BLaER1 treated with 17β-estradiol and CSF1 and Interleukin-3, amounts not matched to agents 10 nM and 100 nM (cell line): ENCODE results near the gene COX6A2.

Experiments used
- H3K27ac ChIP-seq, 11 experiments: shearing (Covaris generic); formaldehyde crosslinking; 2 replicates each; pipeline ENCODE4 v1.8.1; 2022
- H3K27me3 ChIP-seq, 11 experiments: shearing (Covaris generic); formaldehyde crosslinking; 2 replicates each; pipeline ENCODE4 v1.8.1; 2022
- H3K36me3 ChIP-seq, 11 experiments: shearing (Covaris generic); formaldehyde crosslinking; 2 replicates each; pipeline ENCODE4 v1.8.1; 2022
- H3K4me1 ChIP-seq, 10 experiments: shearing (Covaris generic); formaldehyde crosslinking; 2 replicates each; pipeline ENCODE4 v1.8.1; 2022
- H3K4me2 ChIP-seq, 11 experiments: shearing (Covaris generic); formaldehyde crosslinking; 2 replicates each; pipeline ENCODE4 v1.8.1; 2022
- H3K4me3 ChIP-seq, 10 experiments: shearing (Covaris generic); formaldehyde crosslinking; 2 replicates each; pipeline ENCODE4 v1.8.1; 2022
- H3K9ac ChIP-seq, 11 experiments: shearing (Covaris generic); formaldehyde crosslinking; 2 replicates each; pipeline ENCODE4 v1.8.1; 2022
- H3K9me3 ChIP-seq, 11 experiments: shearing (Covaris generic); formaldehyde crosslinking; replicated peaks in 1 of 11; 2 replicates each; pipeline ENCODE4 v1.8.1; 2022
- H4K20me1 ChIP-seq, 11 experiments: shearing (Covaris generic); formaldehyde crosslinking; 2 replicates each; pipeline ENCODE4 v1.8.1; 2022
- Cebpa-rat ChIP-seq, 11 experiments: shearing (Covaris generic); IDR thresholded peaks; 2 replicates each; pipeline ENCODE4 v1.8.1; 2022

Gene COX6A2

GRCh38 chr16:31436221-31437045 is 8.3 kb upstream of the COX6A2 start:
- no peak overlapping the region for H3K27ac ChIP-seq
- no peak overlapping the region for H3K4me2 ChIP-seq
- no peak for TF ChIP-seq Cebpa-rat (IDR thresholded peaks at IDR 0.05)
- H3K9me3 ChIP-seq, result no peaks in the 10 kb centered on the region
- H4K20me1 ChIP-seq, result no peaks in the 10 kb centered on the region
- no peaks in the 10 kb centered on the region for H3K27me3 ChIP-seq
- H3K36me3 ChIP-seq, result no peaks in the 10 kb centered on the region
- peaks cover 0 to 7% (median 0%) of the 10 kb centered on the region in 10 experiments; a peak in 6 of 20 replicates for H3K4me1 ChIP-seq
- H3K4me3 ChIP-seq, result no peak overlapping the region
- no peak overlapping the region for H3K9ac ChIP-seq

- no peaks in the 10 kb centered on the region for H4K20me1 ChIP-seq
- H3K4me1 ChIP-seq, result peaks cover 0 to 7% (median 0%) of the 10 kb centered on the region in 10 experiments; a peak in 6 of 20 replicates
- H3K4me3 ChIP-seq, result no peak overlapping the region
- no peaks in the 10 kb centered on the region for H3K36me3 ChIP-seq
- no peaks in the 10 kb centered on the region for H3K27me3 ChIP-seq
- no peaks in the 10 kb centered on the region for H3K9me3 ChIP-seq
- H3K9ac ChIP-seq, result no peak overlapping the region
- TF ChIP-seq Cebpa-rat (IDR thresholded peaks at IDR 0.05), result no peak
- no peak overlapping the region for H3K4me2 ChIP-seq
- no peak overlapping the region for H3K27ac ChIP-seq
These were observed 7.4 kb upstream of the COX6A2 start for GRCh38 chr16:31435341-31436220.

GRCh38 chr16:31430380-31431052 is 2.4 kb upstream of the COX6A2 start:
- H3K4me2 ChIP-seq, result no peak overlapping the region

GRCh38 chr16:31429796-31430195 is 1.6 kb upstream of the COX6A2 start:
- Histone ChIP-seq H4K20me1 (no peaks in the 10 kb centered on the region), H3K9ac (no peak overlapping the region), H3K27ac (no peak overlapping the region), H3K4me2 (no peak overlapping the region), H3K36me3 (no peaks in the 10 kb centered on the region), H3K4me3 (no peak overlapping the region), H3K27me3 (no peaks in the 10 kb centered on the region), H3K4me1 (no peaks in the 10 kb centered on the region), H3K9me3 (no peaks in the 10 kb centered on the region)
- TF ChIP-seq Cebpa-rat (IDR thresholded peaks at IDR 0.05), result no peak

More at GRCh38 chr16:31430380-31431052, 2.4 kb upstream of the COX6A2 start:
- H3K4me1 ChIP-seq, result no peaks in the 10 kb centered on the region
- H3K36me3 ChIP-seq, result no peaks in the 10 kb centered on the region
- no peak overlapping the region for H3K4me3 ChIP-seq
- H3K9ac ChIP-seq, result no peak overlapping the region
- no peak for TF ChIP-seq Cebpa-rat (IDR thresholded peaks at IDR 0.05)
- no peaks in the 10 kb centered on the region for H3K27me3 ChIP-seq
- no peaks in the 10 kb centered on the region for H3K9me3 ChIP-seq
- H3K27ac ChIP-seq, result no peak overlapping the region
- no peaks in the 10 kb centered on the region for H4K20me1 ChIP-seq

- no peak overlapping the region for H3K9ac ChIP-seq
- no peaks in the 10 kb centered on the region for H4K20me1 ChIP-seq
- H3K27me3 ChIP-seq, result no peaks in the 10 kb centered on the region
- H3K4me1 ChIP-seq, result no peaks in the 10 kb centered on the region
- no peak overlapping the region for H3K4me3 ChIP-seq
- no peak overlapping the region for H3K27ac ChIP-seq
- H3K4me2 ChIP-seq, result no peak overlapping the region
- H3K36me3 ChIP-seq, result no peaks in the 10 kb centered on the region
- no peak for TF ChIP-seq Cebpa-rat (IDR thresholded peaks at IDR 0.05)
- no peaks in the 10 kb centered on the region for H3K9me3 ChIP-seq
These were observed 1.2 kb upstream of the COX6A2 start for GRCh38 chr16:31429314-31429713.

- Histone ChIP-seq H3K27me3 (no peaks in the 10 kb centered on the region), H3K4me3 (no peak overlapping the region)
These were observed 583 bp upstream of the COX6A2 start for GRCh38 chr16:31428638-31429247.

GRCh38 chr16:31427441-31428278 is 500 bp downstream of the COX6A2 start:
- Histone ChIP-seq H3K4me1 (no peaks in the 10 kb centered on the region), H3K27ac (no peak overlapping the region), H3K36me3 (no peaks in the 10 kb centered on the region), H3K4me3 (no peak overlapping the region), H3K9me3 (no peaks in the 10 kb centered on the region), H3K4me2 (no peak overlapping the region), H4K20me1 (no peaks in the 10 kb centered on the region), H3K9ac (no peak overlapping the region), H3K27me3 (no peaks in the 10 kb centered on the region)
- no peak for TF ChIP-seq Cebpa-rat (IDR thresholded peaks at IDR 0.05)

More at GRCh38 chr16:31428638-31429247, 583 bp upstream of the COX6A2 start:
- TF ChIP-seq Cebpa-rat (IDR thresholded peaks at IDR 0.05), result no peak
- H3K4me2 ChIP-seq, result no peak overlapping the region
- H4K20me1 ChIP-seq, result no peaks in the 10 kb centered on the region
- no peak overlapping the region for H3K9ac ChIP-seq
- no peaks in the 10 kb centered on the region for H3K36me3 ChIP-seq
- H3K9me3 ChIP-seq, result no peaks in the 10 kb centered on the region
- no peaks in the 10 kb centered on the region for H3K4me1 ChIP-seq
- no peak overlapping the region for H3K27ac ChIP-seq

GRCh38 chr16:31423801-31424200 is 4.4 kb downstream of the COX6A2 start:
- Histone ChIP-seq H3K36me3 (no peaks in the 10 kb centered on the region), H3K9ac (no peak overlapping the region), H3K4me2 (no peak overlapping the region), H4K20me1 (no peaks in the 10 kb centered on the region), H3K9me3 (peaks cover 0 to 29% (median 6%) of the 10 kb centered on the region in 11 experiments; a peak in 8 of 22 replicates), H3K27ac (no peak overlapping the region), H3K4me3 (no peak overlapping the region), H3K4me1 (no peaks in the 10 kb centered on the region), H3K27me3 (no peaks in the 10 kb centered on the region)
- no peak for TF ChIP-seq Cebpa-rat (IDR thresholded peaks at IDR 0.05)
